GM23248 (cell line): ENCODE data around the gene KCNMA1.

Experiments
- EZH2 ChIP-seq: fragments of 200-600 bp; sonication (generic); IDR thresholded peaks from 2 replicates; pipeline ENCODE4 v1.6.1; 2018; ENCODE audit warnings: antibody characterized with exemption, mild to moderate bottlenecking; ENCODE audit not compliant: insufficient read depth, poor library complexity, severe bottlenecking
- EZH2phosphoT487 ChIP-seq: fragments of 200-600 bp; sonication (generic); IDR thresholded peaks from 2 replicates; pipeline ENCODE4 v1.6.1; 2018; ENCODE audit warnings: antibody characterized with exemption, moderate library complexity, mild to moderate bottlenecking, low read depth; ENCODE audit not compliant: insufficient read depth

GRCh38 chr10:77081481-77081891 lies 556.1 kb downstream of the KCNMA1 start:
- no peak for TF ChIP-seq EZH2
- TF ChIP-seq EZH2phosphoT487 = no peak
